Upper lobe of right lung (tissue), 1 donor: ENCODE data around the gene TBC1D1. TPM values are rescaled to one million over a fixed set of nuclear protein-coding genes. Genes with fewer than 3 reads are reported as not detected.

Experiments used
- ATAC-seq: fragments of 200-7000 bp; cut with Tn5 transposase; one replicate; pipeline ENCODE4 v1.9.1; 2020; ENCODE audit warnings: mild to moderate bottlenecking, moderate library complexity
- DNase-seq: peaks from one replicate; pipeline ENCODE4 v3.0.0-alpha.2; 2020
- H3K27ac ChIP-seq: fragments of 200-600 bp; one replicate; pipeline ENCODE4 v1.8.0; 2022
- H3K27me3 ChIP-seq: fragments of 200-600 bp; one replicate; pipeline ENCODE4 v1.8.0; 2022; ENCODE audit warnings: mild to moderate bottlenecking
- H3K36me3 ChIP-seq: fragments of 200-600 bp; one replicate; pipeline ENCODE4 v1.8.0; 2022
- H3K4me1 ChIP-seq: fragments of 200-600 bp; one replicate; pipeline ENCODE4 v1.8.0; 2022
- H3K4me3 ChIP-seq: fragments of 200-600 bp; one replicate; pipeline ENCODE4 v1.8.0; 2022; ENCODE audit warnings: mild to moderate bottlenecking
- H3K9me3 ChIP-seq: fragments of 200-600 bp; one replicate; pipeline ENCODE4 v1.8.0; 2022
- CTCF ChIP-seq: fragments of 200-600 bp; IDR thresholded peaks from one replicate; pipeline ENCODE4 v1.8.0; 2022; ENCODE audit warnings: antibody characterized with exemption
- intact Hi-C: fragments of 100-400 bp; cut with DNase I; formaldehyde crosslinking; loops from one replicate; pipeline ENCODE4 v1.11.0; 2022
- total RNA-seq: library from RNA; stranded (reverse); fragmentation: NEBNext Ultra II Directional; extraction: Animal tissue kit (Norgen Biotek cat#: 25700); gene quantifications from one replicate; pipeline ENCODE4 v1.2.1, GENCODE V29; 2021
- donor health status: DM: no; HTN: yes; CAD: no; lungs with severe emphysema.

The TBC1D1 gene
- total RNA-seq, 1 donor from 2014 or later: 61.9 TPM

- Histone ChIP-seq H3K27ac (no peak overlapping the region), H3K4me1 (peaks cover 12% of the 10 kb centered on the region), H3K27me3 (no peaks in the 10 kb centered on the region), H3K9me3 (no peaks in the 10 kb centered on the region), H3K36me3 (peaks cover 26% of the 10 kb centered on the region), H3K4me3 (no peak overlapping the region)
- DNase-seq: no peak
- intact Hi-C loops: no loop called here
- no peak for TF ChIP-seq CTCF
- no peak for ATAC-seq
These were observed 242.2 kb downstream of the TBC1D1 start for GRCh38 chr4:38132843-38133662.

DNA sequence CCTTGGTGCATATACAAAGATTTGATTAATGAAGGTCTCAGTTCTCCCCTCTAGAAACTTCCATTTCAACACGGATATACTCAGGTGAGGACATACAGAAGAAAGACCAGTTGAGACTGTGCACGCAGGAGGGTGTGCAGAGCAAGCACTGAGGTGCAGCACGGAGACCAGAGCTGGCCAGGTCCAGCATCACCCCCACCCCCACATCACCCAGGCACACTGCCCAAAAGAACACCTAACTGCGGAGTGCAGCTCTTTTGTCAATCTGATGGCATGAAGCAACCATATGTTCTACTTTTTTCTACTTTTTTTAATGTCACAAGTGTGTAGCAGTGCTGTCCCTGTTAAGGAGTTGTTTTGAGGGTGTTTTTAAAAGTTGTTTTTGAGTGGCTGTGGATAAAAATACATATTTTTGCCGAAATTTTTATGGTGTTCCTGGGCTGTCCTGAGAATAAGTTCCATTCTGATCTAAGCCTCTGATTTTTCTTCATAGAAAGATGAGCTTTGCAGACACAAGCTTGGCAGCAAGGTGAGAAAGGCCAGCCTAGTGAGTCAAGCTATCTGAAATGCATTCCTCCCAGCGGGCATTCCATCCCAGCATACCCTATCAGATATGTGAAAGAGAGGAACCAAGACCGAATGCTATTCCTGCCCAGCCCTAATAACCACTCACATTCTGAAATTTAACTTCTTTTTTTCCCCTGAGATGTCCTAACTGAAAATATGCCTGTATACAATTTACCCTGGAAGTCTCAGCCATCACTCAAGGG lies 243.0 kb downstream of the TBC1D1 start:
- Histone ChIP-seq H3K4me1 (peaks cover 12% of the 10 kb centered on the region), H3K4me3 (no peak overlapping the region), H3K27me3 (no peaks in the 10 kb centered on the region), H3K9me3 (no peaks in the 10 kb centered on the region), H3K27ac (no peak overlapping the region), H3K36me3 (peaks cover 26% of the 10 kb centered on the region)
- no peak for ATAC-seq
- DNase-seq: no peak
- intact Hi-C loops: no loop called here
- TF ChIP-seq CTCF: no peak

DNA sequence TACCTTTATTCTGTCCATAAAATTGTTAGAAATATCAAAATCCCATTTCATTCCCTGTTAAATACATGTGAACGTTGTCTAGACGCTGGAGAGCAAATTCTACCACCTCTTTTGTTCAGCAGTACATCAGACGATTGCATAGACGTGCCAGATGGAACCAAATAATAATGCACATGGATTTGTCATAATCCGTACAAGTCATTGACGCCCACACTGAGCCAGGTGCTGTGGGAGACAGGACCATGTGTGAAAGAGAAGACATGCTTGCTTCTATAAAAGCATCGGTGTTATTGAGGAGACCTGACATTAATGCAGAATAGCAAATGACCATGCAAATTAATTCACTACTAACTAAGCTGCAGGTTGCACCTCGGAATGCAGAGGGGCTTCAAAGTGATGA lies 244.3 kb downstream of the TBC1D1 start:
- H3K4me3 ChIP-seq: no peak overlapping the region
- intact Hi-C loops: no loop called here
- no peak for TF ChIP-seq CTCF
- H3K27ac ChIP-seq: no peak overlapping the region
- no peaks in the 10 kb centered on the region for H3K9me3 ChIP-seq
- no peaks in the 10 kb centered on the region for H3K27me3 ChIP-seq
- DNase-seq (no peak), ATAC-seq (no peak)
- peaks cover 7% of the 10 kb centered on the region for H3K4me1 ChIP-seq
- peaks cover 36% of the 10 kb centered on the region for H3K36me3 ChIP-seq

DNA sequence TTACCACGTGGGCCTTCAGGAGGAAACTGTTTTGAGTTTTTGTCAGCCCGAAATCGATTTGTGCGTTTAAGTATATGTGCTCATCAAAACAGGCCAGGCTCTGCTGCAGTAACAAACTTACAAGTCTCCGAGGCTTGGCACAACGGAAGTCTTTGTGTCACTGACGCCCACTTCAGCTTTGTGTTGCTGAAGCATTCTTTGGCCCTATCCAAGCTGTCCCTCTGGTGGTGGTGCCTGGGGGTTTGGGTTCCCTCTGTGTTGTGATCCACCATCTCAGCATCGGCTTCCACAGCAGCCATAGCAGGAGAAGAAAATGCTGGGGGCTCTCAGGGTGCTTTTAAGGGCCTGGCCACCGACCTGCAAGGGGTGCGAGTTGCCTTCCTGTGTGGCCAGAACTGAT lies 245.7 kb downstream of the TBC1D1 start:
- ATAC-seq (no peak), DNase-seq (no peak)
- intact Hi-C loops: no loop called here
- Histone ChIP-seq H3K9me3 (no peaks in the 10 kb centered on the region), H3K4me1 (peaks cover 5% of the 10 kb centered on the region), H3K27ac (no peak overlapping the region), H3K36me3 (peaks cover 38% of the 10 kb centered on the region), H3K27me3 (no peaks in the 10 kb centered on the region), H3K4me3 (no peak overlapping the region)
- TF ChIP-seq CTCF: no peak

GRCh38 chr4:38137080-38137479 lies 246.2 kb downstream of the TBC1D1 start:
- Histone ChIP-seq H3K4me3 (no peak overlapping the region), H3K27ac (no peak overlapping the region), H3K36me3 (peaks cover 38% of the 10 kb centered on the region), H3K9me3 (no peaks in the 10 kb centered on the region), H3K4me1 (peaks cover under 1% of the 10 kb centered on the region), H3K27me3 (no peaks in the 10 kb centered on the region)
- ATAC-seq: no peak
- intact Hi-C loops: no loop called here
- TF ChIP-seq CTCF: no peak
- DNase-seq: no peak
